Measurements from ENCODE around the gene PIGL.
"Not testable (repeated sequence)": the region's sequence is repeated elsewhere in the genome, so short reads cannot be mapped to it uniquely, and the experiment has no call there.

PIGL gene

GRCh38 chr17:16306211-16306610 is 89.2 kb downstream of the PIGL start:
- Histone ChIP-seq H3K9me3 (ENCODE audit: low read length) (no peaks in the 10 kb centered on the region), H3K4me1 (ENCODE audit: insufficient read depth, low read length) (no peaks in the 10 kb centered on the region), H3K36me3 (ENCODE audit: insufficient read depth, low read length) (peaks cover 6% of the 10 kb centered on the region), H3K4me3 (ENCODE audit: low read length) (no peak overlapping the region), H3K27me3 (ENCODE audit: insufficient read depth, low read length) (no peaks in the 10 kb centered on the region), H2AFZ (ENCODE audit: low read depth, low read length) (no peak overlapping the region)

- H3K36me3 ChIP-seq (ENCODE audit: insufficient read depth, low read length); H2AFZ ChIP-seq (ENCODE audit: low read depth, low read length); H3K9me3 ChIP-seq (ENCODE audit: low read length): not testable (repeated sequence)
Observed at GRCh38 chr17:16312061-16312460, 95.1 kb downstream of the PIGL start.

GRCh38 chr17:16313139-16314090 is 96.4 kb downstream of the PIGL start:
- Histone ChIP-seq H3K4me3 (ENCODE audit: low read length) (no peak overlapping the region), H3K4me1 (ENCODE audit: insufficient read depth, low read length) (no peaks in the 10 kb centered on the region), H3K27me3 (ENCODE audit: insufficient read depth, low read length) (no peaks in the 10 kb centered on the region)

More at GRCh38 chr17:16312061-16312460, 95.1 kb downstream of the PIGL start:
- H3K4me1 ChIP-seq (ENCODE audit: insufficient read depth, low read length); H3K4me3 ChIP-seq (ENCODE audit: low read length); H3K27me3 ChIP-seq (ENCODE audit: insufficient read depth, low read length): not testable (repeated sequence)

GRCh38 chr17:16314189-16314588 is 97.2 kb downstream of the PIGL start:
- H3K27me3 ChIP-seq (ENCODE audit: insufficient read depth, low read length): no peaks in the 10 kb centered on the region
- no peaks in the 10 kb centered on the region for H3K9me3 ChIP-seq (ENCODE audit: low read length)
- no peak overlapping the region for H3K4me3 ChIP-seq (ENCODE audit: low read length)
- H3K36me3 ChIP-seq (ENCODE audit: insufficient read depth, low read length): no peaks in the 10 kb centered on the region
- H3K4me1 ChIP-seq (ENCODE audit: insufficient read depth, low read length): no peaks in the 10 kb centered on the region
- no peak overlapping the region for H2AFZ ChIP-seq (ENCODE audit: low read depth, low read length)

More at GRCh38 chr17:16313139-16314090, 96.4 kb downstream of the PIGL start:
- no peaks in the 10 kb centered on the region for H3K36me3 ChIP-seq (ENCODE audit: insufficient read depth, low read length)
- H3K9me3 ChIP-seq (ENCODE audit: low read length): no peaks in the 10 kb centered on the region
- no peak overlapping the region for H2AFZ ChIP-seq (ENCODE audit: low read depth, low read length)

GRCh38 chr17:16314859-16315258 is 97.8 kb downstream of the PIGL start:
- H3K9me3 ChIP-seq (ENCODE audit: low read length): no peaks in the 10 kb centered on the region
- H3K4me3 ChIP-seq (ENCODE audit: low read length): no peak overlapping the region
- no peaks in the 10 kb centered on the region for H3K27me3 ChIP-seq (ENCODE audit: insufficient read depth, low read length)
- no peaks in the 10 kb centered on the region for H3K36me3 ChIP-seq (ENCODE audit: insufficient read depth, low read length)
- no peak overlapping the region for H2AFZ ChIP-seq (ENCODE audit: low read depth, low read length)
- no peaks in the 10 kb centered on the region for H3K4me1 ChIP-seq (ENCODE audit: insufficient read depth, low read length)

GRCh38 chr17:16319969-16320368 is 103.0 kb downstream of the PIGL start:
- Histone ChIP-seq H3K4me1 (ENCODE audit: insufficient read depth, low read length) (no peaks in the 10 kb centered on the region), H3K27me3 (ENCODE audit: insufficient read depth, low read length) (no peaks in the 10 kb centered on the region), H3K4me3 (ENCODE audit: low read length) (no peak overlapping the region), H3K36me3 (ENCODE audit: insufficient read depth, low read length) (peaks cover 5% of the 10 kb centered on the region), H3K9me3 (ENCODE audit: low read length) (no peaks in the 10 kb centered on the region), H2AFZ (ENCODE audit: low read depth, low read length) (no peak overlapping the region)

GRCh38 chr17:16322636-16323035 is 105.6 kb downstream of the PIGL start:
- no peak overlapping the region for H3K4me3 ChIP-seq (ENCODE audit: low read length)
- H3K4me1 ChIP-seq (ENCODE audit: insufficient read depth, low read length): no peaks in the 10 kb centered on the region
- H3K27me3 ChIP-seq (ENCODE audit: insufficient read depth, low read length): no peaks in the 10 kb centered on the region
- H2AFZ ChIP-seq (ENCODE audit: low read depth, low read length): no peak overlapping the region
- peaks cover 22% of the 10 kb centered on the region for H3K36me3 ChIP-seq (ENCODE audit: insufficient read depth, low read length)
- H3K9me3 ChIP-seq (ENCODE audit: low read length): no peaks in the 10 kb centered on the region

GRCh38 chr17:16325964-16326363 is 109.0 kb downstream of the PIGL start:
- Histone ChIP-seq H2AFZ (ENCODE audit: low read depth, low read length) (no peak overlapping the region), H3K9me3 (ENCODE audit: low read length) (no peaks in the 10 kb centered on the region), H3K36me3 (ENCODE audit: insufficient read depth, low read length) (peaks cover 22% of the 10 kb centered on the region), H3K4me3 (ENCODE audit: low read length) (no peak overlapping the region), H3K27me3 (ENCODE audit: insufficient read depth, low read length) (no peaks in the 10 kb centered on the region), H3K4me1 (ENCODE audit: insufficient read depth, low read length) (no peaks in the 10 kb centered on the region)

- H3K9me3 ChIP-seq (ENCODE audit: low read length): no peaks in the 10 kb centered on the region
Observed at GRCh38 chr17:16327018-16327417, 110.0 kb downstream of the PIGL start.

GRCh38 chr17:16328997-16329396 is 112.0 kb downstream of the PIGL start:
- Histone ChIP-seq H3K4me3 (ENCODE audit: low read length) (no peak overlapping the region), H3K27me3 (ENCODE audit: insufficient read depth, low read length) (no peaks in the 10 kb centered on the region), H3K36me3 (ENCODE audit: insufficient read depth, low read length) (peaks cover 17% of the 10 kb centered on the region), H2AFZ (ENCODE audit: low read depth, low read length) (no peak overlapping the region), H3K9me3 (ENCODE audit: low read length) (no peaks in the 10 kb centered on the region), H3K4me1 (ENCODE audit: insufficient read depth, low read length) (no peaks in the 10 kb centered on the region)

More at GRCh38 chr17:16327018-16327417, 110.0 kb downstream of the PIGL start:
- no peak overlapping the region for H2AFZ ChIP-seq (ENCODE audit: low read depth, low read length)
- peaks cover 22% of the 10 kb centered on the region for H3K36me3 ChIP-seq (ENCODE audit: insufficient read depth, low read length)
- H3K4me3 ChIP-seq (ENCODE audit: low read length): no peak overlapping the region
- no peaks in the 10 kb centered on the region for H3K27me3 ChIP-seq (ENCODE audit: insufficient read depth, low read length)
- no peaks in the 10 kb centered on the region for H3K4me1 ChIP-seq (ENCODE audit: insufficient read depth, low read length)

GRCh38 chr17:16329519-16330271 is 112.7 kb downstream of the PIGL start:
- Histone ChIP-seq H2AFZ (ENCODE audit: low read depth, low read length) (no peak overlapping the region), H3K4me3 (ENCODE audit: low read length) (no peak overlapping the region), H3K27me3 (ENCODE audit: insufficient read depth, low read length) (no peaks in the 10 kb centered on the region), H3K36me3 (ENCODE audit: insufficient read depth, low read length) (peaks cover 17% of the 10 kb centered on the region), H3K9me3 (ENCODE audit: low read length) (no peaks in the 10 kb centered on the region), H3K4me1 (ENCODE audit: insufficient read depth, low read length) (no peaks in the 10 kb centered on the region)

- Histone ChIP-seq H2AFZ (ENCODE audit: low read depth, low read length) (no peak overlapping the region), H3K4me3 (ENCODE audit: low read length) (no peak overlapping the region), H3K9me3 (ENCODE audit: low read length) (no peaks in the 10 kb centered on the region), H3K4me1 (ENCODE audit: insufficient read depth, low read length) (no peaks in the 10 kb centered on the region), H3K27me3 (ENCODE audit: insufficient read depth, low read length) (no peaks in the 10 kb centered on the region), H3K36me3 (ENCODE audit: insufficient read depth, low read length) (peaks cover 8% of the 10 kb centered on the region)
Observed at GRCh38 chr17:16338391-16338790, 121.4 kb downstream of the PIGL start.

GRCh38 chr17:16339402-16339801 is 122.4 kb downstream of the PIGL start:
- no peaks in the 10 kb centered on the region for H3K27me3 ChIP-seq (ENCODE audit: insufficient read depth, low read length)
- H3K4me3 ChIP-seq (ENCODE audit: low read length): no peak overlapping the region
- H2AFZ ChIP-seq (ENCODE audit: low read depth, low read length): no peak overlapping the region
- H3K4me1 ChIP-seq (ENCODE audit: insufficient read depth, low read length): no peaks in the 10 kb centered on the region
- H3K36me3 ChIP-seq (ENCODE audit: insufficient read depth, low read length): peaks cover 17% of the 10 kb centered on the region
- H3K9me3 ChIP-seq (ENCODE audit: low read length): no peaks in the 10 kb centered on the region
